Osteocyte (in vitro differentiated cells): ENCODE data around the gene NR1D1. TPM values are rescaled to one million over a fixed set of nuclear protein-coding genes. Genes with fewer than 3 reads are reported as not detected.
A peak's percentile ranks its signal among the peaks of the same experiment; 100 is the strongest.

Source experiments
- DNase-seq: peaks from one replicate; pipeline ENCODE4 v3.0.0; 2021; ENCODE audit warnings: mixed read lengths; ENCODE audit not compliant: unreplicated experiment; ENCODE audit errors: extremely low spot score
- H3K27ac Mint-ChIP-seq: one replicate; pipeline ENCODE4 v1.8.0; 2021; ENCODE audit warnings: mild to moderate bottlenecking, mixed read lengths; ENCODE audit not compliant: unreplicated experiment
- H3K27me3 Mint-ChIP-seq: one replicate; pipeline ENCODE4 v1.8.0; 2021; ENCODE audit warnings: mixed read lengths; ENCODE audit not compliant: unreplicated experiment
- H3K36me3 Mint-ChIP-seq: one replicate; pipeline ENCODE4 v1.8.0; 2021; ENCODE audit warnings: mixed read lengths; ENCODE audit not compliant: unreplicated experiment
- H3K4me1 Mint-ChIP-seq: one replicate; pipeline ENCODE4 v1.8.0; 2021; ENCODE audit warnings: mixed read lengths; ENCODE audit not compliant: unreplicated experiment
- H3K4me3 Mint-ChIP-seq: one replicate; pipeline ENCODE4 v1.8.0; 2021; ENCODE audit warnings: mild to moderate bottlenecking, moderate library complexity, mixed read lengths; ENCODE audit not compliant: unreplicated experiment
- H3K9me3 Mint-ChIP-seq: one replicate; pipeline ENCODE4 v1.8.0; 2021; ENCODE audit warnings: mixed read lengths; ENCODE audit not compliant: unreplicated experiment
- total RNA-seq: library from RNA; stranded (reverse); gene quantifications from 2 replicates; pipeline ENCODE4 v1.2.1, GENCODE V29; 2021
- TF ChIP-seq, protein P1 (sequence below): fragments of 200-600 bp; sonication (generic); IDR thresholded peaks from 2 replicates; pipeline ENCODE4 v1.5.0; 2021; ENCODE audit warnings: antibody characterized with exemption, mild to moderate bottlenecking, moderate library complexity

Gene NR1D1
- total RNA-seq, 1 donor from 2014 or later = 6.9 TPM

DNA sequence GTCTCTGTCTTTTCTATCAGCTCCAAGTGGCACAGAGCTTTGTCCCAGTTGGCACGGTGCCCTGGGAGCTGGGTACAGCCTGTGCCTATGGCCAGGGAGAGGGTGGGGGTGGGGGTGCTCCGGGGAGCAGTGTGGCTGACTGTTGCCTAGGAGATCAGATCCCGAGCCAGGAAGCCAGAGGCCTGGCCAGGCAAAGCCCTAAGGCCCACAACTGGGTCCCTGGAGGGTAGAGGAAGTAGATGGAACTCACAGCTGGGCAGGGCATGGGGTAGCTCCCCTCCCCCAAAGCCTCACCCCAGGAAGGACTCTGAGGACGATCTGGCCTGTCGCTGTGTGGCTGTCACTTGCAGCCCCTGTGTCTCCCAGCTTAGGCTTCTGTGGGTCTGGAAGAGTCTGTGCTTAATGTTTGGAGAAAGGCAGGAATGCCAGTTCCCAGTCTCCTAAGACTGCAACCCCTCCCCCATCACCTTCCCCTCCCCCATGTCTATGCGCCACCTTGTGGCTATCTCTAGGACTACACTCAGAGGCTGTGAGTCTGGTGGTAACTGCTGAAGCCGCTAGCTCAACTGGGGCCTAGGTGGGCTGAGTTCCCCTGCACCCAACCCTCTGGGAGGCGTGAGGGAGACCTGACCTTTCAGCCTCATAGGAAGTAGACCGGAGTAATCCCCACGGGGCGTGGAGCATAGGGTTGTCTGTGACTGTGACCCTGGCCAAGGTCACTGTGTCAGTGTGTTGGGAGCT is 25.0 kb downstream of the NR1D1 start:
- Mint-ChIP-seq H3K27me3 (no peaks in the 10 kb centered on the region), H3K36me3 (peaks cover 7% of the 10 kb centered on the region), H3K9me3 (no peaks in the 10 kb centered on the region), H3K4me1 (peaks cover 57% of the 10 kb centered on the region), H3K4me3 (peak overlapping the region; percentile 47), H3K27ac (peak overlapping the region; percentile 83)
- TF ChIP-seq, protein P1, sequence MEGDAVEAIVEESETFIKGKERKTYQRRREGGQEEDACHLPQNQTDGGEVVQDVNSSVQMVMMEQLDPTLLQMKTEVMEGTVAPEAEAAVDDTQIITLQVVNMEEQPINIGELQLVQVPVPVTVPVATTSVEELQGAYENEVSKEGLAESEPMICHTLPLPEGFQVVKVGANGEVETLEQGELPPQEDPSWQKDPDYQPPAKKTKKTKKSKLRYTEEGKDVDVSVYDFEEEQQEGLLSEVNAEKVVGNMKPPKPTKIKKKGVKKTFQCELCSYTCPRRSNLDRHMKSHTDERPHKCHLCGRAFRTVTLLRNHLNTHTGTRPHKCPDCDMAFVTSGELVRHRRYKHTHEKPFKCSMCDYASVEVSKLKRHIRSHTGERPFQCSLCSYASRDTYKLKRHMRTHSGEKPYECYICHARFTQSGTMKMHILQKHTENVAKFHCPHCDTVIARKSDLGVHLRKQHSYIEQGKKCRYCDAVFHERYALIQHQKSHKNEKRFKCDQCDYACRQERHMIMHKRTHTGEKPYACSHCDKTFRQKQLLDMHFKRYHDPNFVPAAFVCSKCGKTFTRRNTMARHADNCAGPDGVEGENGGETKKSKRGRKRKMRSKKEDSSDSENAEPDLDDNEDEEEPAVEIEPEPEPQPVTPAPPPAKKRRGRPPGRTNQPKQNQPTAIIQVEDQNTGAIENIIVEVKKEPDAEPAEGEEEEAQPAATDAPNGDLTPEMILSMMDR = peak; percentile 86
- DNase-seq = peak; percentile 90

DNA sequence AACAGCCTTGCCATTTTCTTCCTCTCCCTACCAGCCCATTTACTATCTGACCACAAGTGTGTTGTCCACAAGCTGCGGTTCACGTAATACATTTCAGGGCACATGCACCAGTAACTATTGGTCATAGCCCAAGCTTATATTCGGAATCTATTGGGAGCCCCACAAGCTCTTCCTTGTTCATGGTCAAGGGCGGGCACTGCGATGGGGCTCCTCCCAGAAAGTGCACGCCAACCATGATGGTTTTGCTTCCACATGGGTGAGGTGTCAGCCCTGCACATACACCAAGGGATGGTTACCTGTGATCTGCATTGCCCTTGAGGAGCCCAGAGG is 25.6 kb downstream of the NR1D1 start:
- Mint-ChIP-seq H3K27me3 (no peaks in the 10 kb centered on the region), H3K36me3 (peaks cover 7% of the 10 kb centered on the region), H3K4me1 (peaks cover 62% of the 10 kb centered on the region), H3K4me3 (no peak overlapping the region), H3K27ac (peak overlapping the region; percentile 83), H3K9me3 (no peaks in the 10 kb centered on the region)
- DNase-seq = no peak
- TF ChIP-seq, protein P1 = no peak

DNA sequence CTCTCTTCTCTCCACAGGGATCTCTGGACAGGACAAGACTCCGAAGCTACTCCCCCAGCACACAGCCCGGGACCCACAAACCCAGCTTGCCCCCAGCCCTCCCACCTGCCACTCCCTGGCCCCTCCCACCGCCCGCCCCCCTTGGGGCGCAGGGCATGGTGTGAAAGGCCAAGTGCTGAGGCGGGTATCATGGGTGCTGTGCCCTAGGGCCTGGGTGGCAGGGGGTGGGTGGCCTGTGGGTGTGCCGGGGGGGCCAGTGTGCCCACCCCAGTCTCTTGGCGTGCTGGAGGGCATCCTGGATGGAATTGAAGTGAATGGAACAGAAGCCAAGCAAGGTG is 26.2 kb downstream of the NR1D1 start:
- DNase-seq = no peak
- TF ChIP-seq, protein P1 = no peak
- Mint-ChIP-seq H3K36me3 (peaks cover 7% of the 10 kb centered on the region), H3K4me3 (no peak overlapping the region), H3K9me3 (no peaks in the 10 kb centered on the region), H3K4me1 (peaks cover 69% of the 10 kb centered on the region), H3K27ac (peak overlapping the region; percentile 80), H3K27me3 (no peaks in the 10 kb centered on the region)

DNA sequence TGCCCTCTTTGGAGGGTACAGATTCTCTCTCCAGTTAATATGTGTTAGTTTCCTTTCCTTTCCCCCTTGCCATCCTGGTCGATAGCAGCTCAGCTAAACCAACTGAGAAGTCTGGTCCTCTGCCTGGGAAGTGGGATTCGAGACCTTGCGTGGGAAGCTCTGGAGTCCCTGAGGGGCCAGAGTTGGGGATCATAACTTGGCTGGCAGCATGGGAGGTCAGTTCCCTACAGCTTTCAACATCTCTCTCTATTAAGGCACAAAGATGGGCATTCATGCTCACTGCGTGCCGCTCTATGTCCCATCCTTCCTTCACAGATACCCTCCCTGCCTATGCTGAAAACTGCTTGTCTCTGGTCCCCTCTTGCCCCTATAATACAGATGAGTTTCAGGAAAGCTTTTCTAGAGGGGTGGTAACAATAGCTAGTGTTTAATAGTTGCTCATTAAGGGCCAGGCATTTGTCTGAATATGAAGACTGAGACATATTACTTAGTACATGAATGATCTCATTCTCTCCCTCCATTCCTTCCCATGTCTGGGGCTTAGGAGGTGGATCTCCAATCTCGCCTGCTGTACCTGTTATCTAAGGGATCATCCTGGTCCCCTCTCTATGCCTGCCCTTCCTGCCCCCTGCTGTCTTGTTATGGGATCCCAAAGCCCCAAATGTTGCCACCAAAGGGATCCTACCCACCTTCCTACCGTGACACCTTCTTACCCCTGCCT is 26.8 kb downstream of the NR1D1 start:
- TF ChIP-seq, protein P1 = no peak
- no peaks in the 10 kb centered on the region for H3K9me3 Mint-ChIP-seq
- peaks cover 74% of the 10 kb centered on the region for H3K4me1 Mint-ChIP-seq
- H3K27ac Mint-ChIP-seq = peak overlapping the region; percentile 80
- H3K27me3 Mint-ChIP-seq = no peaks in the 10 kb centered on the region
- no peak overlapping the region for H3K4me3 Mint-ChIP-seq
- DNase-seq = no peak
- peaks cover 4% of the 10 kb centered on the region for H3K36me3 Mint-ChIP-seq

DNA sequence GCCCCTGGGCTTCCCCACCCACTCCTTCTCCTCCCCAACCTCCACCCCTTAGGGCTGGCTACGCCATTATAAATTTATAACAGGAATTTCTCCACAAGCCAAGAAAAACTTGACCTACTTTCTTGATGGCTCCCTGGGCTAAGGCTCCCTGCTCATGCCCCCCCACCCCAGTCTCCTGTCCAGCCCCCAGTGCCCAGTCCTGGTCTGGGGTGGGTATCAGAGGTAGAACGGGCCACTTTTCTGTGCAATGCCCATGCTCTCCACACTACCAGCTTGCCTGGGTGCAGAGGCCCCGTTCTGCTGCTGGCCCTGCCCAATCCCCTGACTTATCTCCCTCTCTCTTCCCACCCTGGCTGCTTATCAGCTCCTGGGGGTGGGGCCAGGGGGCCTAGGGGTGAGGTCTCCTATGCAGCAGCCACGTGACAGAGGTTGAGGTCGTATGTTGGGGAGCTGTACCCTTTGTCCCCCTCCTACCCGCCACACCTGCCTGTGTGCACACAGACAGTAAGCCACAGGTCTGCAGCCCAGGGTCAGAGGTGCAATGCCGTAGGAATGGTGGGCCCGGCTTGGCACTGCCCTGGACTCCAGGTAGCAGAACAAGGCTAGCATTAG is 27.5 kb downstream of the NR1D1 start:
- peaks cover 82% of the 10 kb centered on the region for H3K4me1 Mint-ChIP-seq
- peak overlapping the region; percentile 89 for H3K27ac Mint-ChIP-seq
- TF ChIP-seq, protein P1 = no peak
- H3K27me3 Mint-ChIP-seq = no peaks in the 10 kb centered on the region
- H3K9me3 Mint-ChIP-seq = no peaks in the 10 kb centered on the region
- no peak overlapping the region for H3K4me3 Mint-ChIP-seq
- peaks cover 4% of the 10 kb centered on the region for H3K36me3 Mint-ChIP-seq
- DNase-seq = no peak
